ENCODE results near the gene RHOT2. TPM values are rescaled to one million over a fixed set of nuclear protein-coding genes. Genes with fewer than 3 reads are reported as not detected.
"Not testable (repeated sequence)": the region's sequence is repeated elsewhere in the genome, so short reads cannot be mapped to it uniquely, and the experiment has no call there.

Gene RHOT2
- polyA plus RNA-seq, 4 donors = 70.5 to 111 (median 77.6) TPM

GRCh38 chr16:709566-710499 is 41.9 kb downstream of the RHOT2 start:
- DNase-seq (ENCODE audit: low read depth in 4 of 4, low spot score in 3 of 4) = no peak

- DNase-seq (ENCODE audit: low read depth in 4 of 4, low spot score in 3 of 4) = no peak
Observed at GRCh38 chr16:710500-711075, 42.7 kb downstream of the RHOT2 start.

- DNase-seq (ENCODE audit: low read depth in 4 of 4, low spot score in 3 of 4) = no peak
Observed at GRCh38 chr16:711084-711483, 43.2 kb downstream of the RHOT2 start.

- no peak for DNase-seq (ENCODE audit: low read depth in 4 of 4, low spot score in 3 of 4)
Observed at GRCh38 chr16:711548-712320, 43.8 kb downstream of the RHOT2 start.

GRCh38 chr16:712740-713250 is 44.9 kb downstream of the RHOT2 start:
- not testable (repeated sequence) for DNase-seq (ENCODE audit: low read depth in 4 of 4, low spot score in 3 of 4)

- no peak for DNase-seq (ENCODE audit: low read depth in 4 of 4, low spot score in 3 of 4)
Observed at GRCh38 chr16:714079-714478, 46.1 kb downstream of the RHOT2 start.

GRCh38 chr16:714558-715476 is 46.9 kb downstream of the RHOT2 start, which contains the start of gene METRN:
Gene METRN, plus strand, starts transcription at chr16:715118. Its CDS starts 172 bp downstream, at chr16:715290.
- DNase-seq (ENCODE audit: low read depth in 4 of 4, low spot score in 3 of 4) = peak in 3 of 4 donors; percentile 70 to 79 (median 72)

- no peak for DNase-seq (ENCODE audit: low read depth in 4 of 4, low spot score in 3 of 4)
Observed at GRCh38 chr16:715477-716199, 47.7 kb downstream of the RHOT2 start.

GRCh38 chr16:716200-716568 is 48.3 kb downstream of the RHOT2 start:
- no peak for DNase-seq (ENCODE audit: low read depth in 4 of 4, low spot score in 3 of 4)

- DNase-seq (ENCODE audit: low read depth in 4 of 4, low spot score in 3 of 4) = no peak
Observed at GRCh38 chr16:716768-717325, 48.9 kb downstream of the RHOT2 start.

- DNase-seq (ENCODE audit: low read depth in 4 of 4, low spot score in 3 of 4) = no peak
Observed at GRCh38 chr16:717450-718245, 49.7 kb downstream of the RHOT2 start.

- DNase-seq (ENCODE audit: low read depth in 4 of 4, low spot score in 3 of 4) = no peak
Observed at GRCh38 chr16:718389-718788, 50.5 kb downstream of the RHOT2 start.

- DNase-seq (ENCODE audit: low read depth in 4 of 4, low spot score in 3 of 4) = no peak
Observed at GRCh38 chr16:718922-719321, 51.0 kb downstream of the RHOT2 start.

GRCh38 chr16:719815-720446 is 52.0 kb downstream of the RHOT2 start:
- DNase-seq (ENCODE audit: low read depth in 4 of 4, low spot score in 3 of 4) = no peak

GRCh38 chr16:720447-720989 is 52.6 kb downstream of the RHOT2 start:
- DNase-seq (ENCODE audit: low read depth in 4 of 4, low spot score in 3 of 4) = no peak

GRCh38 chr16:720990-721764 is 53.2 kb downstream of the RHOT2 start, which contains the start of gene ANTKMT:
Gene ANTKMT, plus strand, starts transcription at chr16:721146. Its CDS starts 129 bp downstream, at chr16:721275.
- peak in 2 of 4 donors; percentile 70 to 75 for DNase-seq (ENCODE audit: low read depth in 4 of 4, low spot score in 3 of 4)

Measured in right renal pelvis (tissue), 4 donors.